Measurements from ENCODE around the gene ATP6V0D1.

The ATP6V0D1 gene

GRCh38 chr16:67460961-67461360, 20.0 kb downstream of the ATP6V0D1 start:
- H3K9me3 ChIP-seq (replicated peaks; ENCODE audit: insufficient read depth, low read length) = no peaks in the 10 kb centered on the region
- TF ChIP-seq, protein P1, sequence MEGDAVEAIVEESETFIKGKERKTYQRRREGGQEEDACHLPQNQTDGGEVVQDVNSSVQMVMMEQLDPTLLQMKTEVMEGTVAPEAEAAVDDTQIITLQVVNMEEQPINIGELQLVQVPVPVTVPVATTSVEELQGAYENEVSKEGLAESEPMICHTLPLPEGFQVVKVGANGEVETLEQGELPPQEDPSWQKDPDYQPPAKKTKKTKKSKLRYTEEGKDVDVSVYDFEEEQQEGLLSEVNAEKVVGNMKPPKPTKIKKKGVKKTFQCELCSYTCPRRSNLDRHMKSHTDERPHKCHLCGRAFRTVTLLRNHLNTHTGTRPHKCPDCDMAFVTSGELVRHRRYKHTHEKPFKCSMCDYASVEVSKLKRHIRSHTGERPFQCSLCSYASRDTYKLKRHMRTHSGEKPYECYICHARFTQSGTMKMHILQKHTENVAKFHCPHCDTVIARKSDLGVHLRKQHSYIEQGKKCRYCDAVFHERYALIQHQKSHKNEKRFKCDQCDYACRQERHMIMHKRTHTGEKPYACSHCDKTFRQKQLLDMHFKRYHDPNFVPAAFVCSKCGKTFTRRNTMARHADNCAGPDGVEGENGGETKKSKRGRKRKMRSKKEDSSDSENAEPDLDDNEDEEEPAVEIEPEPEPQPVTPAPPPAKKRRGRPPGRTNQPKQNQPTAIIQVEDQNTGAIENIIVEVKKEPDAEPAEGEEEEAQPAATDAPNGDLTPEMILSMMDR (IDR thresholded peaks at IDR 0.05; ENCODE audit: low read length) = no peak
- TF ChIP-seq EZH2 (optimal IDR thresholded peaks at IDR 0.05; ENCODE audit: low read depth, low read length) (no peak), EZH2phosphoT487 (IDR thresholded peaks at IDR 0.05; ENCODE audit: low read length) (no peak)
- H3K4me3 ChIP-seq (ENCODE audit: low read length) = no peak overlapping the region
- no peak overlapping the region for H2AFZ ChIP-seq (ENCODE audit: low read length)
- peaks cover 84% of the 10 kb centered on the region for H3K79me2 ChIP-seq (ENCODE audit: low read length)
- H3K4me2 ChIP-seq (ENCODE audit: low read depth, low read length) = no peak overlapping the region
- no peaks in the 10 kb centered on the region for H3K36me3 ChIP-seq (replicated peaks; ENCODE audit: insufficient read depth, low read length)
- no peak for DNase-seq
- no peaks in the 10 kb centered on the region for H3K27me3 ChIP-seq (replicated peaks; ENCODE audit: insufficient read depth, low read length)
- no peaks in the 10 kb centered on the region for H3K9me2 ChIP-seq (replicated peaks; ENCODE audit: insufficient read depth, low read length)
- peaks cover 12% of the 10 kb centered on the region for H4K20me1 ChIP-seq (ENCODE audit: insufficient read depth, low read length)
- no peak overlapping the region for H3K27ac ChIP-seq (ENCODE audit: low read length)
- H3K4me1 ChIP-seq (ENCODE audit: low read length) = no peaks in the 10 kb centered on the region
- no peak overlapping the region for H3K9ac ChIP-seq (ENCODE audit: low read length)
- H3F3A ChIP-seq (ENCODE audit: insufficient read depth, low read length) = no peaks in the 10 kb centered on the region; the same call in 1 of the 2 replicates

DNA sequence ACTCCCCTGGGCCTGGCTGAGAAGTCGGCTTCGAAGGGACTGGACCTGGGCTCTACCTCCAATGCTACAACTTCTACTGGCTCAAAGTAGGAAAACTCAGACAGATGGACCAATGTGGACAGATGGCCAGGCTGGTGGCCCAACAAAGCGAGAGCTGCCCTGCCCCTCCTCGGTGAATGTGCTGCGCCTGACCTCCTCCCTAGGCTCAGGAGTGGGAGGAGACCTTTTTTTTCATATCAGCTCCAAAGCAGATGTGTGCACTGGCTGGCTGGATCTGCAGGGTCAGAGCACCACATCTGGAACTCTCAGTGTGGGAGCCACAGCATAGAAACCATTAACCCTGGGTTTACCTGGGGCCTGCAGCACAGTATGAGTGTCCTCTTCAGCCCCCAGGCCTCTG, 20.8 kb downstream of the ATP6V0D1 start:
- peaks cover 4% of the 10 kb centered on the region for H4K20me1 ChIP-seq (ENCODE audit: insufficient read depth, low read length)
- peaks cover 77% of the 10 kb centered on the region for H3K79me2 ChIP-seq (ENCODE audit: low read length)
- H3K27ac ChIP-seq (ENCODE audit: low read length) = no peak overlapping the region

DNA sequence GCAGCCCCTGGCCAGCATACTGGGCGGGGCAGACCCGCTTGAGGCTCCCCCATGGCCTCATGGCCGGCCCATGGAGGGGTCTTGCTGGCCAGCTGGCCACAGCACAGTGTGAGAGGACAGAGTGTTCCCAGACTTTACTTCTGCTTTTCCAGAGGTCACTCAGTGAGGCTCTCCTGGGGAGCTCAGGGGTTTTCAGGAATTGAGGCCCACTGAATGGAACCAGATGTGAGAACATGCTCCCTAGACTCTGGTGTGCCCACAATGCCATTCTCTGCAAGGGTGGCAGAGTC, 21.2 kb downstream of the ATP6V0D1 start:
- Histone ChIP-seq H3K27me3 (replicated peaks; ENCODE audit: insufficient read depth, low read length) (no peaks in the 10 kb centered on the region), H3K4me2 (ENCODE audit: low read depth, low read length) (no peak overlapping the region), H3K27ac (ENCODE audit: low read length) (no peak overlapping the region), H4K20me1 (ENCODE audit: insufficient read depth, low read length) (0 out of 2 replicates have a peak, but pooled peaks cover under 1% of the 10 kb centered on the region), H3K9me2 (replicated peaks; ENCODE audit: insufficient read depth, low read length) (no peaks in the 10 kb centered on the region), H3F3A (ENCODE audit: insufficient read depth, low read length) (no peaks in the 10 kb centered on the region; the same call in 1 of the 2 replicates), H2AFZ (ENCODE audit: low read length) (no peak overlapping the region), H3K4me1 (ENCODE audit: low read length) (no peaks in the 10 kb centered on the region), H3K79me2 (ENCODE audit: low read length) (peaks cover 75% of the 10 kb centered on the region), H3K36me3 (replicated peaks; ENCODE audit: insufficient read depth, low read length) (no peaks in the 10 kb centered on the region), H3K9me3 (replicated peaks; ENCODE audit: insufficient read depth, low read length) (no peaks in the 10 kb centered on the region), H3K4me3 (ENCODE audit: low read length) (no peak overlapping the region), H3K9ac (ENCODE audit: low read length) (no peak overlapping the region)
- DNase-seq = no peak
- no peak for TF ChIP-seq EZH2 (optimal IDR thresholded peaks at IDR 0.05; ENCODE audit: low read depth, low read length)
- TF ChIP-seq, protein P1 (IDR thresholded peaks at IDR 0.05; ENCODE audit: low read length) = no peak
- no peak for TF ChIP-seq EZH2phosphoT487 (IDR thresholded peaks at IDR 0.05; ENCODE audit: low read length)

More for the DNA sequence above, 20.8 kb downstream of the ATP6V0D1 start:
- Histone ChIP-seq H3K9me2 (replicated peaks; ENCODE audit: insufficient read depth, low read length) (no peaks in the 10 kb centered on the region), H3K4me2 (ENCODE audit: low read depth, low read length) (no peak overlapping the region), H3K36me3 (replicated peaks; ENCODE audit: insufficient read depth, low read length) (no peaks in the 10 kb centered on the region), H3K9ac (ENCODE audit: low read length) (no peak overlapping the region), H3K4me1 (ENCODE audit: low read length) (no peaks in the 10 kb centered on the region), H3F3A (ENCODE audit: insufficient read depth, low read length) (no peaks in the 10 kb centered on the region; the same call in 1 of the 2 replicates), H3K4me3 (ENCODE audit: low read length) (no peak overlapping the region), H3K27me3 (replicated peaks; ENCODE audit: insufficient read depth, low read length) (no peaks in the 10 kb centered on the region), H3K9me3 (replicated peaks; ENCODE audit: insufficient read depth, low read length) (no peaks in the 10 kb centered on the region), H2AFZ (ENCODE audit: low read length) (no peak overlapping the region)
- TF ChIP-seq, protein P1 (IDR thresholded peaks at IDR 0.05; ENCODE audit: low read length) = no peak
- no peak for TF ChIP-seq EZH2phosphoT487 (IDR thresholded peaks at IDR 0.05; ENCODE audit: low read length)
- no peak for TF ChIP-seq EZH2 (optimal IDR thresholded peaks at IDR 0.05; ENCODE audit: low read depth, low read length)
- DNase-seq = no peak
